Measurements from ENCODE around the gene SOS1. TPM values are rescaled to one million over a fixed set of nuclear protein-coding genes. Genes with fewer than 3 reads are reported as not detected.

Gene SOS1
- total RNA-seq, 4 donors from 2014 or later: 19.5 to 46.3 (median 33.3) TPM

- ATAC-seq (no peak), DNase-seq (no peak)
- in situ Hi-C loops (cut with MboI; ENCODE audit: low sequenced_read_pairs in 4 of 4): no loop called here
- intact Hi-C loops (cut with DNase I; ENCODE audit: low total_unique reads): no loop called here
- Histone ChIP-seq H3K27me3 (no peaks in the 10 kb centered on the region), H3K9me3 (no peaks in the 10 kb centered on the region), H3K4me1 (peaks cover 8 to 11% of the 10 kb centered on the region in 2 donors), H3K4me3 (peak overlapping the region; percentile 51 to 60 (median 55)), H3K36me3 (no peaks in the 10 kb centered on the region), H3K27ac (no peak overlapping the region)
- no peak for TF ChIP-seq CTCF (IDR thresholded peaks at IDR 0.05 in 4 of 5, conservative IDR thresholded peaks at IDR 0.05 in 1 of 5)
- TF ChIP-seq POLR2A (IDR thresholded peaks at IDR 0.05): no peak
Observed at GRCh38 chr2:38959466-38959865, 161.4 kb downstream of the SOS1 start.

- no peaks in the 10 kb centered on the region for H3K9me3 ChIP-seq
- H3K4me3 ChIP-seq: no peak overlapping the region
- no peaks in the 10 kb centered on the region for H3K36me3 ChIP-seq
- no peaks in the 10 kb centered on the region for H3K27me3 ChIP-seq
- DNase-seq: peak in 1 of 2 donors; percentile 30
- intact Hi-C loops (cut with DNase I; ENCODE audit: low total_unique reads) (no loop called here), in situ Hi-C loops (cut with MboI; ENCODE audit: low sequenced_read_pairs in 4 of 4) (no loop called here)
- peak in 1 of 2 donors; percentile 59 for ATAC-seq
- TF ChIP-seq CTCF (IDR thresholded peaks at IDR 0.05 in 4 of 5, conservative IDR thresholded peaks at IDR 0.05 in 1 of 5): no peak
- no peak for TF ChIP-seq POLR2A (IDR thresholded peaks at IDR 0.05)
- H3K27ac ChIP-seq: no peak overlapping the region
- H3K4me1 ChIP-seq: peaks cover 8 to 11% of the 10 kb centered on the region in 2 donors
Observed at GRCh38 chr2:38957972-38958371, 162.9 kb downstream of the SOS1 start.

GRCh38 chr2:38951766-38952165, 169.1 kb downstream of the SOS1 start:
- Histone ChIP-seq H3K4me3 (no peak overlapping the region), H3K9me3 (no peaks in the 10 kb centered on the region), H3K27ac (no peak overlapping the region), H3K27me3 (no peaks in the 10 kb centered on the region), H3K4me1 (no peaks in the 10 kb centered on the region), H3K36me3 (no peaks in the 10 kb centered on the region)
- intact Hi-C loops (cut with DNase I; ENCODE audit: low total_unique reads): no loop called here
- ATAC-seq (no peak), DNase-seq (no peak)
- TF ChIP-seq POLR2A (IDR thresholded peaks at IDR 0.05) (no peak), CTCF (IDR thresholded peaks at IDR 0.05 in 4 of 5, conservative IDR thresholded peaks at IDR 0.05 in 1 of 5) (no peak)
- in situ Hi-C loops (cut with MboI; ENCODE audit: low sequenced_read_pairs in 4 of 4): no loop called here

- H3K9me3 ChIP-seq: no peaks in the 10 kb centered on the region
- no peak for TF ChIP-seq POLR2A (IDR thresholded peaks at IDR 0.05)
- TF ChIP-seq CTCF (IDR thresholded peaks at IDR 0.05 in 4 of 5, conservative IDR thresholded peaks at IDR 0.05 in 1 of 5): no peak
- H3K36me3 ChIP-seq: no peaks in the 10 kb centered on the region
- H3K4me1 ChIP-seq: no peaks in the 10 kb centered on the region
- H3K4me3 ChIP-seq: no peak overlapping the region
- ATAC-seq (no peak), DNase-seq (no peak)
- H3K27me3 ChIP-seq: no peaks in the 10 kb centered on the region
- in situ Hi-C loops (cut with MboI; ENCODE audit: low sequenced_read_pairs in 4 of 4) (no loop called here), intact Hi-C loops (cut with DNase I; ENCODE audit: low total_unique reads) (no loop called here)
- no peak overlapping the region for H3K27ac ChIP-seq
Observed at GRCh38 chr2:38948995-38949394, 171.9 kb downstream of the SOS1 start.

- no peak overlapping the region for H3K4me3 ChIP-seq
- no peaks in the 10 kb centered on the region for H3K4me1 ChIP-seq
- no peaks in the 10 kb centered on the region for H3K27me3 ChIP-seq
- DNase-seq (no peak), ATAC-seq (no peak)
- TF ChIP-seq CTCF (IDR thresholded peaks at IDR 0.05 in 4 of 5, conservative IDR thresholded peaks at IDR 0.05 in 1 of 5): no peak
- TF ChIP-seq POLR2A (IDR thresholded peaks at IDR 0.05): no peak
- H3K36me3 ChIP-seq: no peaks in the 10 kb centered on the region
- H3K27ac ChIP-seq: no peak overlapping the region
- in situ Hi-C loops (cut with MboI; ENCODE audit: low sequenced_read_pairs in 4 of 4) (no loop called here), intact Hi-C loops (cut with DNase I; ENCODE audit: low total_unique reads) (no loop called here)
- H3K9me3 ChIP-seq: no peaks in the 10 kb centered on the region
Observed at GRCh38 chr2:38948387-38948882, 172.4 kb downstream of the SOS1 start.

Measured in gastrocnemius medialis (tissue), 4 donors.